ENCODE results near the gene AP2M1.

AP2M1 gene

GRCh38 chr3:184218814-184219213, 44.2 kb downstream of the AP2M1 start:
- DNase-seq (ENCODE audit: low read depth in 2 of 2, low spot score in 1 of 2), result no peak

GRCh38 chr3:184222521-184222920, 47.9 kb downstream of the AP2M1 start:
- no peak for DNase-seq (ENCODE audit: low read depth in 2 of 2, low spot score in 1 of 2)

GRCh38 chr3:184223946-184224345, 49.3 kb downstream of the AP2M1 start:
- DNase-seq (ENCODE audit: low read depth in 2 of 2, low spot score in 1 of 2), result no peak

GRCh38 chr3:184227481-184227935, 52.9 kb downstream of the AP2M1 start:
- peak in 1 of 2 donors; percentile 5 for DNase-seq (ENCODE audit: low read depth in 2 of 2, low spot score in 1 of 2)

GRCh38 chr3:184228376-184229137, 53.9 kb downstream of the AP2M1 start:
- DNase-seq (ENCODE audit: low read depth in 2 of 2, low spot score in 1 of 2), result no peak

- peak; percentile 8 to 49 for DNase-seq (ENCODE audit: low read depth in 2 of 2, low spot score in 1 of 2)
Observed at GRCh38 chr3:184229394-184230080, 54.9 kb downstream of the AP2M1 start, which contains the start of gene VWA5B2. Gene VWA5B2 (plus strand): TSS chr3:184229585. CDS start chr3:184230529, 944 bp downstream.

- DNase-seq (ENCODE audit: low read depth in 2 of 2, low spot score in 1 of 2), result no peak
Observed at GRCh38 chr3:184230081-184230602, 55.5 kb downstream of the AP2M1 start.

- DNase-seq (ENCODE audit: low read depth in 2 of 2, low spot score in 1 of 2), result no peak
Observed at GRCh38 chr3:184230603-184231528, 56.2 kb downstream of the AP2M1 start.

GRCh38 chr3:184231671-184232070, 57.0 kb downstream of the AP2M1 start:
- DNase-seq (ENCODE audit: low read depth in 2 of 2, low spot score in 1 of 2), result no peak

- no peak for DNase-seq (ENCODE audit: low read depth in 2 of 2, low spot score in 1 of 2)
Observed at GRCh38 chr3:184233127-184233843, 58.6 kb downstream of the AP2M1 start.
